Keratinocyte (primary cell): ENCODE measurements around the gene WASF3. TPM values are rescaled to one million over a fixed set of nuclear protein-coding genes. Genes with fewer than 3 reads are reported as not detected.

Experiments used
- DNase-seq: peaks from one replicate; pipeline ENCODE4 v3.0.0-alpha.2; 2011; ENCODE audit warnings: low read depth, missing footprints, low spot score
- FAIRE-seq: peaks from 2 replicates; lab custom pipeline; 2011; peaks lifted over from hg19 to GRCh38; lab: Jason Lieb, UNC
- H2AFZ ChIP-seq: 2 replicates; pipeline ENCODE4 v1.6.0; 2012; ENCODE audit warnings: low read length, control low read depth, inconsistent platforms; ENCODE audit not compliant: control insufficient read depth
- H3K27ac ChIP-seq: 2 replicates; pipeline ENCODE4 v1.5.1; 2011; ENCODE audit warnings: low read length; ENCODE audit not compliant: control insufficient read depth, insufficient read depth
- H3K27me3 ChIP-seq: 3 replicates; pipeline ENCODE4 v1.6.0; 2011; ENCODE audit warnings: low read length; ENCODE audit not compliant: control insufficient read depth, insufficient read depth; ENCODE audit errors: extremely low read depth
- H3K36me3 ChIP-seq, 2 experiments: 2 replicates in 1 of 2; 3 replicates in 1 of 2; pipeline ENCODE4 v1.5.1; 2011; ENCODE audit warnings: low read length in 2 of 2, mild to moderate bottlenecking in 1 of 2; ENCODE audit not compliant: control insufficient read depth in 2 of 2, insufficient read depth in 2 of 2; ENCODE audit errors: extremely low read depth in 1 of 2
- H3K4me1 ChIP-seq: 3 replicates; pipeline ENCODE4 v1.5.1; 2011; ENCODE audit warnings: low read length; ENCODE audit not compliant: control insufficient read depth, insufficient read depth; ENCODE audit errors: extremely low read depth
- H3K4me2 ChIP-seq: 3 replicates; pipeline ENCODE4 v1.6.0; 2011; ENCODE audit warnings: low read depth, low read length; ENCODE audit not compliant: control insufficient read depth, insufficient read depth; ENCODE audit errors: extremely low read depth
- H3K4me3 ChIP-seq, 3 experiments: fragments of 200-600 bp in 1 of 3; sonication (generic) in 1 of 3; 2 replicates in 2 of 3; 3 replicates in 1 of 3; pipeline ENCODE4 v1.5.1; 2011 to 2016; ENCODE audit warnings: low read length in 3 of 3, mild to moderate bottlenecking in 3 of 3, control low read depth in 2 of 3, inconsistent platforms in 1 of 3, low read depth in 1 of 3, mixed read lengths in 1 of 3, mixed run types in 1 of 3, moderate library complexity in 1 of 3; ENCODE audit not compliant: control insufficient read depth in 2 of 3, insufficient read depth in 2 of 3; ENCODE audit errors: extremely low read depth in 1 of 3
- H3K79me2 ChIP-seq: 2 replicates; pipeline ENCODE4 v1.6.0; 2012; ENCODE audit warnings: low read length; ENCODE audit not compliant: control insufficient read depth, insufficient read depth
- H3K9ac ChIP-seq: 3 replicates; pipeline ENCODE4 v1.6.0; 2011; ENCODE audit warnings: low read length; ENCODE audit not compliant: control insufficient read depth, insufficient read depth; ENCODE audit errors: extremely low read depth
- H3K9me1 ChIP-seq: 3 replicates; pipeline ENCODE4 v1.6.0; 2011; ENCODE audit warnings: low read length; ENCODE audit not compliant: control insufficient read depth, insufficient read depth; ENCODE audit errors: extremely low read depth
- H3K9me3 ChIP-seq: 2 replicates; pipeline ENCODE4 v1.5.1; 2012; ENCODE audit warnings: low read depth, low read length; ENCODE audit not compliant: control insufficient read depth
- H4K20me1 ChIP-seq: 3 replicates; pipeline ENCODE4 v1.6.0; 2011; ENCODE audit warnings: low read length; ENCODE audit not compliant: control insufficient read depth, insufficient read depth; ENCODE audit errors: extremely low read depth
- CTCF ChIP-seq, 3 experiments: IDR thresholded peaks in 1 of 3; conservative IDR thresholded peaks in 1 of 3; optimal IDR thresholded peaks in 1 of 3; 2 replicates in 2 of 3; 3 replicates in 1 of 3; pipeline versions ENCODE3 to v1.5.1; 2011; ENCODE audit warnings: low read length in 3 of 3, mild to moderate bottlenecking in 3 of 3, moderate library complexity in 2 of 3, control low read depth in 1 of 3, inconsistent platforms in 1 of 3; ENCODE audit not compliant: insufficient read depth in 2 of 3; ENCODE audit errors: extremely low read depth in 1 of 3
- EZH2 ChIP-seq: IDR thresholded peaks from one replicate; pipeline ENCODE4 v1.6.1; 2012; ENCODE audit warnings: inconsistent platforms, mild to moderate bottlenecking, low read length, moderate library complexity
- dilution Hi-C: fragments of 300-500 bp; cut with MboI; formaldehyde crosslinking; loops from one replicate; pipeline ENCODE4 v1.7.0; 2020; ENCODE audit warnings: low sequenced_read_pairs; ENCODE audit not compliant: extremely low pct_ligation_motif_present
- polyA plus RNA-seq, 5 experiments: library from polyadenylated mRNA; depleted of rRNA in 3 of 5; stranded (reverse) in 3 of 5; stranded (forward) in 1 of 5; unstranded in 1 of 5; fragments of >200 nt; gene quantifications; 1 replicate in 1 of 5; 2 replicates in 3 of 5; 3 replicates in 1 of 5; pipeline versions ENCODE4 v1.2.1 to v1.2.3, GENCODE V29; 2011 to 2012; ENCODE audit warnings: missing spikeins in 2 of 5, low read depth in 1 of 5, low replicate concordance in 1 of 5

WASF3 gene
- polyA plus RNA-seq, 1 donor (not counting 4 experiments of a cell fraction or from before 2014, with no cell fraction given) = 6.3 TPM

DNA sequence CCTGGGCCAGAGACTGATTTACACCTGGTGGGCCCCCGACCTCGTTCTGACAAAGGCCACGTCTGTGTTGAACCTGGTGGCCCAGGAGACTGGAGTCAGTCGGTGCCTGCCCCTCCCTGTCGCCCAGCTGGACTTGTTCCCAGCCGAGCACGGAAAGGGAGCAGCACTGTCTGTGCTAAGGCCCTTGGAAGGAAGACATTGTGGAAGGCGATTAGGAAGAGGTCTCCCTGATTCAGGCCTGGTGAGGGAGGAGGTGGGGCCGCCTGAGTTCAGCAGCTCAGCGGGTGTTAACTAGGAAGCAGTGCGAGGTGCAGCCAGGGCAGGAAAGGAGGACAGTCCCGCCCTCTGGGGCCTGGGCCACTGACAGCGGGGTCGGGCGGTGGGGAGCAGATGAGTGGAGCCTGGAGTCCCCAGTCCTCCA, 138.4 kb downstream of the WASF3 start:
- Histone ChIP-seq H3K9ac (no peak overlapping the region), H3K79me2 (no peaks in the 10 kb centered on the region), H2AFZ (no peak overlapping the region), H3K4me1 (no peaks in the 10 kb centered on the region), H4K20me1 (no peaks in the 10 kb centered on the region), H3K4me2 (no peak overlapping the region), H3K9me1 (no peaks in the 10 kb centered on the region), H3K9me3 (no peaks in the 10 kb centered on the region), H3K27me3 (no peaks in the 10 kb centered on the region), H3K27ac (no peak overlapping the region), H3K36me3 (no peaks in the 10 kb centered on the region), H3K4me3 (no peak overlapping the region)
- dilution Hi-C loops = no loop called here
- DNase-seq (no peak), FAIRE-seq (no peak)
- TF ChIP-seq CTCF (optimal IDR thresholded peaks at IDR 0.05 in 1 of 3, IDR thresholded peaks at IDR 0.05 in 1 of 3, conservative IDR thresholded peaks at IDR 0.05 in 1 of 3; ENCODE audit: extremely low read depth in 1 of 3, insufficient read depth in 2 of 3, low read length in 3 of 3) (no peak), EZH2 (no peak)

GRCh38 chr13:26697069-26697955, 139.8 kb downstream of the WASF3 start:
- no peaks in the 10 kb centered on the region for H3K9me3 ChIP-seq
- TF ChIP-seq CTCF (optimal IDR thresholded peaks at IDR 0.05 in 1 of 3, IDR thresholded peaks at IDR 0.05 in 1 of 3, conservative IDR thresholded peaks at IDR 0.05 in 1 of 3; ENCODE audit: extremely low read depth in 1 of 3, insufficient read depth in 2 of 3, low read length in 3 of 3) = no peak
- TF ChIP-seq EZH2 = no peak
- H3K9me1 ChIP-seq = no peaks in the 10 kb centered on the region
- H3K79me2 ChIP-seq = no peaks in the 10 kb centered on the region
- no peak overlapping the region for H3K27ac ChIP-seq
- H3K27me3 ChIP-seq = no peaks in the 10 kb centered on the region
- H3K36me3 ChIP-seq = no peaks in the 10 kb centered on the region
- no peaks in the 10 kb centered on the region for H4K20me1 ChIP-seq
- DNase-seq (no peak), FAIRE-seq (no peak)
- no peak overlapping the region for H3K4me2 ChIP-seq
- no peak overlapping the region for H2AFZ ChIP-seq
- H3K4me3 ChIP-seq = no peak overlapping the region
- H3K4me1 ChIP-seq = no peaks in the 10 kb centered on the region
- H3K9ac ChIP-seq = no peak overlapping the region
- dilution Hi-C loops = no loop called here
